NCI-H748 (cell line): ENCODE measurements around the gene YTHDF1.

ENCODE experiments used
- DNase-seq: peaks from one replicate; lab custom pipeline; 2025; ENCODE audit not compliant: unreplicated experiment; lab: John Stamatoyannopoulos, UW

YTHDF1 gene

GRCh38 chr20:63216041-63216848, at the start of gene YTHDF1:
TSS of gene YTHDF1 (minus strand) at chr20:63216131. CDS start at chr20:63215892, 239 bp downstream.
- DNase-seq: peak; percentile 95

DNA sequence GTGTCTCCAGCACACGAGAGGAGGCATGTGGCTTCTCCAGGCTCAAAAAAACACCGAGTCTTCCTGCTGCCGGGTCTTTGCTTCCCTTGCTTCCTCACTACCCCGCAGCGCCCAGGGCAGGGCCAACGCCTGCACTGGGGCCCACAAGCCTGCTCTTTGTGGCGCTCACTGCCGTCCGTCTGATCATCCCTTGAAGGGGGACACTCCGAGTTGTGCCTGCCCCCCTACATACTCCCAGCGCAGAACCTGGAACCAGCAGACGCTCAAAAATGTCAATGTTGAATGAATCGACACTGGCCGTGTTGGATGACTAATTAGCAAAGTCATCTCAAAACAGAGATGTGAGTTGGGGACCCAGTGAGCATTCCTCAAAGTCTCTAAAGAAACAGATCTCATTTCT, 48.6 kb upstream of the YTHDF1 start:
- no peak for DNase-seq

- no peak for DNase-seq
Measured at GRCh38 chr20:63264000-63264399, 48.1 kb upstream of the YTHDF1 start.

DNA sequence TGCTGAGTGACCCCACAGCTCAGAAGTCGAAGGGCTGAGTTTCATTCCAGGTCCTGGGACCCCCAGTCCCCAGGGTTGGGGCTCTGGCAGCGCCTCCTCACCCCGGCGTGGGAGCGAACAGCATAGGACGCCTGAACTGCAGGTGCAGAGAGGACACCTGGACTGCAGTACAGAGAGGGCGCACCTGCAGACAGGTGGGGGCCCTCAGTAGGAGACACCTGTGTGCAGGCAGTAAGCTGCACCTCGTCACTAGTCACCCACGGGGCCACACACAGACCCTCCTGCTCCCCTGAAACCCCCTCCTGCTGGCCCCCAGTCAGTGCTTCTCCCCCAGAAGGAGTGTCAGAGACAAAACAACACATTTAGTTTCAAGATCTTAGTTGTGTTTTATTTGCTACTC, 46.9 kb upstream of the YTHDF1 start:
- DNase-seq: no peak

DNA sequence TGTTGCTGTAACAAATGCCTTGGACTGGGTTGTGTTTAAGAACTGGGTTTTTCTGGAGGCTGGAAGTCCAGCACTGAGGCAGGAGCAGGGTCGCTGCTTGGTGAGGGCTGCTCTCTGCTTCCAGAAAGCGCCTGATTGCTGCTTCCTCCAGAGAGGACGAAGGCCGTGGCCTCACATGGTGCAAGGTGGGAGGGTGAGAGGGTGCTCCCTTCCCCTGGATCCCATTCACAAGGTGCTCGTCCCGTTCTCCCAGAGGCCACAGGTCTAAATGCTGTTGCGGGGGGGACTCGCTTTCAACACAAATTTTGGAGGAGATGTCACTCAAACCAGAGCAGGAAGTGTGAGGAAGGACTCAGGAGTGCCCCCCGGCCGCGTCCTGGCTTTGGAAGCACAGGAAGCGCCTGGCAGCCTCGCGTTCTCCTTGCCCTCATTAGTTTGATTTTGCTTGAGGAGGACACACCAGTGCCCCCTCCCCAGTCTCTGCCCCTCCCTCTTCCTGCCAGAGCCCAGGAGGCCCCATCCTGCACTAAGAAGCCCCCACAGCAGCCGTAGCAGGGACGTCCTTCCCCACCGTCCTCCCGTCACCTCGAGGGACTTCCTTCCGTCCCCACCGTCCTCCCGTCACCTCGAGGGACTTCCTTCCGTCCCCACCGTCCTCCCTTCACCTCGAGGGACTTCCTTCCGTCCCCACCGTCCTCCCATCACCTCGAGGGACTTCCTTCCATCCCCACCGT, 46.0 kb upstream of the YTHDF1 start:
- no peak for DNase-seq

DNA sequence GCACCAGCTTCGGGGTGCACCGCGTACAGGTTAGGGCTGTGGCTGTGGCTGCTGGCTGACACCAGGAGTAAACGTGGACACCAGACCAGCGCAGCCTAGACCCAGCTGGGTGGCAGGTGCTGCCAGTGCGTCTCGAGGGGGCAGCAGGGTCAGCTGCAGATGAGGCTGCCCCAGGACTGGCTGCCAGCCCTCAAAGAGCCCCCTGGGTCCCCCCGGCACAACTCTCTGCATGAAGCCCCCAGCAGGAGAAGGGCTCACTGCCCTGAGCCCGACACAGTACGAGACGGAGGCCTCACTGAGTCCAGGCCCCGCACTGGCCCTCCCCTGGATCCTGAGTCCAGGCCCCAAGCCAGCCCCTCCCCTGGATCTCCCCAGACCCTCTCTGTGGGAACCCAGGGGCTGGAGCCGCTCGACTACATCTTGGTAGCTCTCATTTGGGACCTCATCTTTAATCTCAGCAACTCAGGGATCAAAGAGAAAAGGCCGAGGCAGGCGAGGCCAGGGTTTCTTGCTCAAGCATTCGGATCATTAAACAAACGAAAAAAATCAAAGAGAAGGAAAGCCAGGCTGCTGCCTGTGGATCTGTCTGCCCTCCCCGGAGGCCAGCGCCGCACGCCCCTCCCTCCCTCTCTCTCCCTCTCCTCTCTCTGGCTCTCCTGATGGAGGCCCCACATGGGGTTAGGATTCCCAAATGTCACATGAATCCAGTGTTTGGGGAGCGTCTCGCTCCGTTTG, 45.3 kb upstream of the YTHDF1 start:
- no peak for DNase-seq

- DNase-seq: no peak
Measured at GRCh38 chr20:63260521-63260920, 44.6 kb upstream of the YTHDF1 start.

- no peak for DNase-seq
Measured at GRCh38 chr20:63259734-63260460, 44.0 kb upstream of the YTHDF1 start.

GRCh38 chr20:63258781-63259180, 42.9 kb upstream of the YTHDF1 start:
- no peak for DNase-seq

GRCh38 chr20:63257629-63258028, 41.7 kb upstream of the YTHDF1 start:
- DNase-seq: no peak

DNA sequence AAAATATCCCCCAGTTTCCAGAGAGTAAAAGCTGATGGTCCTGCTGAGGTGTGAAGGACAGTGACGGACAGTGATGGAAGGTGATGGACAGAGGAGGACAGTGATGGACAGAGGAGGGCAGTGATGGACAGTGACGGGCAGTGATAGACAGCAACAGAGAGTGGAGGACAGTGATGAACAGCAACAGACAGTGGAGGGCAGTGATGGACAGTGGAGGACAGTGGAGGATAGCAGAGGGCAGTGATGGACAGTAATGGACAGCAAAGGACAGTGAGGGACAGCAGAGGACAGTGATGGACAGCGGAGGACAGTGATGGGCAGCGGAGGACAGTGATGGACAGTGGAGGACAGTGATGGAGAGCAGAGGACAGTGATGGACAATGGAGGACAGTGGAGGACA, 41.0 kb upstream of the YTHDF1 start:
- DNase-seq: no peak

GRCh38 chr20:63255931-63256704, 40.2 kb upstream of the YTHDF1 start:
- no peak for DNase-seq

DNA sequence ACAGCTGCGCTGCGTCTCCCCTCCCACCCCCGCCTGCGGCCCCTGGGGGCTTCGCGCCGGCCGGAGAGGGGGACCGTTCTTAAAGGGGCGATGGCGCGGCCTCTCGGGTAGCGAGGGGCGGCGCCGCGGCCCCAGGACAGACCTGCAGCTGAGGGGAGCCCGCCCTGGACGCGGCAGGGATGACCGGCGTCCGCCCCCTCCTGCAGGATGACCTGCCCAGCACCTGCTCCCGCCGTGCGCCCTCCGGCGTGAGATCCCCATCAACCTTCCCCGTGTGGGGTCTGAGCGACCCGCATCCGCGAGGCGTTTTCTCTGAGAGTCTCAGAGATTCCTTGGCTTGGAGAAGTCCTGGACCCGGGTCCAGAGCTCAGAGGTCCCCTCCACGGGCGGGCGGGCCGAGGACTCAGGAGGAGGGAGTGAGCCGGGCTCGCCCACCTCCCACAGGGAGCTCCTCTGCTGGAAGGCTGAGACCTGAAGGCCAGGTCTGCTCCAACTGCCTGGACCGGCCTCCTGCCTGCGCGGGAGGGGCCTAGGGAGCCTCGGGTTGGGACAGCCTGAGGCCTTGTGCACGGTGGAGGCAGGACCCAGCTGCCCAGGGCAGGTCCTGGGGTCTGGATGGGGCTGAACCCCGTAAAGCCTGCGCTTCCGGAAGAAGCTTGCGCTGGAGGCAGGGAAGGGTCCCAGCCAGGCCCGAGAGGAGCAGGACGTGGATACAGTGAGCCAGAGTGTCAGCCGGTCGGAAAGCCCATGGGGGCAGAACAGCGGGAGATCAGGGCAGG, 38.9 kb upstream of the YTHDF1 start:
- DNase-seq: peak; percentile 36

DNA sequence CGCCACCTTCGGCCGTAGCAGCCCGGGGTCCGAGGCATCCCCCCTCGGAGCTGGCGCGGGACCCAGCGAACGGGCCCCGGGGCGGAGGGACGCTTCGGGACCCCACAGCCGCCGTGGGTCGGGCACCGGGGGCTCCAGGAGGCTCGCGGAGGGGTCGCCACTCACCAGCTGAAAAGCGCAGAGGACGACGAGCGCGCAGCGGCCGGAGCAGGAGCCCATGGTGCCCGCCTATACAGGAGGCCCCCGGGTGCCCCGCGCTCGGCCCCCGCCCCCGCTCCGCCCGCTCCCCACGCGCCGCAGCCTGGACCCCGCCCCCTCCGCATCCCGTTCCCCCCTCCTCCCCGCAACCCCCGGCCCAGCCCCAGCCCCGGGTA, 38.3 kb upstream of the YTHDF1 start, which contains the start of gene NKAIN4:
NKAIN4 (minus strand) TSS at position 232 of the 374 bp plus-strand sequence; CDS start at position 219, 13 bp downstream.
- DNase-seq: peak; percentile 25

- DNase-seq: peak; percentile 8
Measured at GRCh38 chr20:63253438-63254231, 37.7 kb upstream of the YTHDF1 start.

DNA sequence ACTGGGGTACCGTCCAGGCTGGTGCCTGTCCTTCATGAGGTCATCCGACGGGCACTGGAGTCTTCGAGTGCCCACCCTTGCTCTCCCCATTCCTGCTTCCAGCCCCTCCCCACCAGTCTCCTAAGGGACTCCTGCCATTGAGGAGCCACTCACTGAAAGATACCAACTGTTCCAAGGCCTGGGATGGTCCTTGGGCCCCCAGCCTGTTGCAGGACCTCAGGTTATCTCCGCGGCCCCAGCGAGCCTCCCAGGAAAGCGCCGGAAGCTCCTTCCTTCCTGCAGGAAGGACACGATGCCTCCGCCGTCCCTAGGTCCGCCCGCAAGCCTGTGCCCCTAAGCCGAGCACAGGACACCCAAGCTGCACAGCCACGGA, 37.1 kb upstream of the YTHDF1 start:
- DNase-seq: no peak

DNA sequence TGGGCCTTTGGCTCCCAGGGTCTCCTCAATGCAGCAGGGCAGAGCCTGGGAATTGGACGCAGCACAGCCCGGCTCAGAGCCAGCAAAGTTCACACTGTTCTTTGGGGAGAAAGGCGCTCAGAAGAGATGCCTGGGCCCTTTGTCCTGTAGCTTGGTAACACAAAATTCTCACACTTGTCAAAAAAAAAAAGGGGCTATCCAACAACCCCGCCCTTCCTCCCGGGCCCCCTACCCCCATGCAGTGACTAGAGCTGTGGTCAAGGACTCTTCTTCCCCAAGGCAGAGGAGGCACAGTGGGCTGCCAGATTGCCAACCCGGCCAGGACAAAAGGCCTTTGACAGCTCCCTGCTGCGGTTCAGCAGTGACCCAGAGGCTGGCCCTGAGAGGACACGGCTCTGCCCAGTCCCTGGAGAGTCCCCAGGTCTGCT, 36.4 kb upstream of the YTHDF1 start:
- DNase-seq: no peak

GRCh38 chr20:63251350-63251749, 35.4 kb upstream of the YTHDF1 start:
- DNase-seq: peak; percentile 16

DNA sequence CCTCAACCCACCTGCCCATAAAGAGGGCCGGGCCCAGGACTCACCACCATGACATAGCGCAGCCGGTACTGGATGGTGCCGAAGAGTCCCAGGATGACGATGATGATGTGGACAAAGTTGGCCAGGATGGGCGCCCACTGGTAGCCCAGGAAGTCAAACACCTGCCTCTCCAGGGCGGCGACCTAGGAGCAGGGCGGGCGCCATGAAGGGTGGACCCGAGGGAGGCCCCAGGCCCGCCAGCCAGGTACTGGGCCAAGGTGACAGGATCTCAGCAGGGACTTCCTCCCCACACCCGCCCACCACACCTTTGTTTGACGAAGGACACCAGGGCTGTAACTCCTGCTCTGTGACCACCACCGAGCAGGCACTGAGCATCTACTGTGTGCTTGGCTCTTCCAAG, 34.0 kb upstream of the YTHDF1 start:
- DNase-seq: no peak
